Panc1 (cell line): ENCODE measurements around the gene CACNB1.

Experiments
- POLR2AphosphoS5 ChIP-seq: IDR thresholded peaks from 2 replicates; pipeline ENCODE4 v1.6.1; 2012; ENCODE audit warnings: mild to moderate bottlenecking, low read depth, low read length, moderate library complexity
- TF ChIP-seq, protein P1 (sequence below): fragments of 450-650 bp; IDR thresholded peaks from 2 replicates; pipeline ENCODE4 v1.5.1; 2017; ENCODE audit warnings: mild to moderate bottlenecking

DNA sequence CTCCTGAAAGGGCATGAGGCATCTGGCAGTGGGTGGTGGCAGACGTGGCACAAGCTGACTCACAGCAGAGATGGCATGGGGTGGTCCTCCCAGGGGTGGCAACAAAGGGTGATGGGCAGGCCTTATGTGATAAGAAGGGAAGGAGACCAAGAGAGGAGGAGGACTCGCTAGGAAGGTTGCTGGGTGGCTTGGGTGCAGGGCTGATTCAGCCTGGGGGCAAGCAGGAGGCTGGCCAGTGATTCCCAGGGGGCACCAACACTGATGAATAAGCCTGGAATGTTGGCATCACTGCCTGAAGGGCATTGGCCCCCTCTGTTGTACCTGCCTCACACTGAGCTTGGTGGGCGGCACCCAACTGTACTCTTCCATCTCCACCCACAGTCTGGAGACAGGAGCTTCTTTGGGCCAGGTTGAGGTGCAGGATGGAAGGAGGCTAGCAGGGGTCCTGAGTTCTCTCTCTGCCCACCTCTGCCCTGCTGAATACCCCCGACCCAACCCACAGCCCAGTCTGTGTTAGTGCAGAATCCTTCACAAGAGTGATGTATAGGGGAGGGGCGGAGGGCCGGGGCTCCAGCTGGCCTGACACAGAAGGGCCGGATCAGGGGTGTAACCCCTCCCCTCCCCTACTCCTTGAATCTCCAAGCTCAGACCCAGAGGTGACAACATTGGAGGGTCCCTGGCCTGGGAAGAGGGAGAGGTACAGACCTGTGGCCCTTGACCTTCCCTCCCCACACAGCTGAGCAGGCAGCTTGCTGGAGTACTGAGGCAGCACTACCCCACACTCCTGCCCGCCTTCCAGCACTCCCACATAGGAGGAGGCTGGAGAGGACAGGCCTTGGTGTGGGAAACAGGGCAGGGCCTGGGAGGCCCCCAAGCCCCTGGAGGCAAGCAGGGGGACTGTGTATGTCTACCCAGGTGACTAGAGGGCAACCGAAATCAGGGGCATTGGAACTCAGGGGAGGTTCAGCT, 25.7 kb upstream of the CACNB1 start:
- TF ChIP-seq, protein P1, sequence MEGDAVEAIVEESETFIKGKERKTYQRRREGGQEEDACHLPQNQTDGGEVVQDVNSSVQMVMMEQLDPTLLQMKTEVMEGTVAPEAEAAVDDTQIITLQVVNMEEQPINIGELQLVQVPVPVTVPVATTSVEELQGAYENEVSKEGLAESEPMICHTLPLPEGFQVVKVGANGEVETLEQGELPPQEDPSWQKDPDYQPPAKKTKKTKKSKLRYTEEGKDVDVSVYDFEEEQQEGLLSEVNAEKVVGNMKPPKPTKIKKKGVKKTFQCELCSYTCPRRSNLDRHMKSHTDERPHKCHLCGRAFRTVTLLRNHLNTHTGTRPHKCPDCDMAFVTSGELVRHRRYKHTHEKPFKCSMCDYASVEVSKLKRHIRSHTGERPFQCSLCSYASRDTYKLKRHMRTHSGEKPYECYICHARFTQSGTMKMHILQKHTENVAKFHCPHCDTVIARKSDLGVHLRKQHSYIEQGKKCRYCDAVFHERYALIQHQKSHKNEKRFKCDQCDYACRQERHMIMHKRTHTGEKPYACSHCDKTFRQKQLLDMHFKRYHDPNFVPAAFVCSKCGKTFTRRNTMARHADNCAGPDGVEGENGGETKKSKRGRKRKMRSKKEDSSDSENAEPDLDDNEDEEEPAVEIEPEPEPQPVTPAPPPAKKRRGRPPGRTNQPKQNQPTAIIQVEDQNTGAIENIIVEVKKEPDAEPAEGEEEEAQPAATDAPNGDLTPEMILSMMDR, result no peak
- TF ChIP-seq POLR2AphosphoS5, result no peak
